Cardiac fibroblast (primary cell): Measurements from ENCODE around the gene DDRGK1.

ENCODE experiments used
- DNase-seq, 2 donors: peaks; one replicate each; pipeline versions ENCODE4 v3.0.0 to v3.0.0-alpha.2; 2010; ENCODE audit warnings: low read depth in 2 of 2
- H3K4me3 ChIP-seq, 2 donors: replicated peaks in 1 of 2; 1 replicate in 1 of 2; 2 replicates in 1 of 2; pipeline ENCODE4 v1.5.1; 2011; ENCODE audit warnings: low read depth in 2 of 2, low read length in 2 of 2, mild to moderate bottlenecking in 2 of 2, moderate library complexity in 1 of 2
- TF ChIP-seq, protein P1 (sequence below): IDR thresholded peaks from one replicate; pipeline ENCODE4 v1.5.1; 2011; ENCODE audit warnings: low read depth, mild to moderate bottlenecking, low read length, inconsistent platforms

The DDRGK1 gene

DNA sequence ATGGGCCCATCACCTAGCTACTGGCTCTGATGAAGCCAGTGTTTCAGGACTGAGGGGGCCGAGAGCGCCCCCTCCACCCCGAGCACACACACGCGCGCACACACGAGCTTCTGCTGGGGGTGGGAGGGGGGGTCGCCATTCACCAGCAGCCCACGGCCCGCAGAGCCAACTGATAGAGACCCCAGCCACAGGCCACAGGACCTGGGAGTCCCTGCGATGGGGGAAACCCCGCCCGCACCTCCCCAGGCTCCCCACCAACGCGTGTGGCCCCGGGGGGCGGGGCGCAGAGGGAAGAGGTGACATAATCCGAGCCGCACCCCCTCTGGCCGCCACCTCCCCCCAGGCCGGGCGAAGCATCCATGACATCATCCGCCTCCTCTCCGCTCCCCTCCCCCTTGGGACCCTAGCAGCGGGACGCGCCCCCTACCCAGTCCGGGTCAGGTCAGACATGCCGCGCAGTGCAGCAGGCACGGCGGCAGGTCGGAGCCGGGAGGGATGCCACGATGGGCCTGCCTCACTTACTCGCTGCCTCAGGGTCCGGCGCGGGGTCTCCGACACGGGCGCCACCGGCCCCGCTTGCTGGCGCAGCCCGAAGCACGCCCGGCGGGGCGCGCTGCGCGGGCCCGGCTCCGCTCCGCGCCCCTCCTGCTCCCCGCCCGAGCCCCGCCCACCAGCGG, 31.4 kb downstream of the DDRGK1 start, which contains the start of gene LZTS3:
Gene LZTS3 (minus strand): TSS at position 617 of the 677 bp plus-strand sequence. CDS start 6,386 bp downstream, outside the sequence.
- TF ChIP-seq, protein P1, sequence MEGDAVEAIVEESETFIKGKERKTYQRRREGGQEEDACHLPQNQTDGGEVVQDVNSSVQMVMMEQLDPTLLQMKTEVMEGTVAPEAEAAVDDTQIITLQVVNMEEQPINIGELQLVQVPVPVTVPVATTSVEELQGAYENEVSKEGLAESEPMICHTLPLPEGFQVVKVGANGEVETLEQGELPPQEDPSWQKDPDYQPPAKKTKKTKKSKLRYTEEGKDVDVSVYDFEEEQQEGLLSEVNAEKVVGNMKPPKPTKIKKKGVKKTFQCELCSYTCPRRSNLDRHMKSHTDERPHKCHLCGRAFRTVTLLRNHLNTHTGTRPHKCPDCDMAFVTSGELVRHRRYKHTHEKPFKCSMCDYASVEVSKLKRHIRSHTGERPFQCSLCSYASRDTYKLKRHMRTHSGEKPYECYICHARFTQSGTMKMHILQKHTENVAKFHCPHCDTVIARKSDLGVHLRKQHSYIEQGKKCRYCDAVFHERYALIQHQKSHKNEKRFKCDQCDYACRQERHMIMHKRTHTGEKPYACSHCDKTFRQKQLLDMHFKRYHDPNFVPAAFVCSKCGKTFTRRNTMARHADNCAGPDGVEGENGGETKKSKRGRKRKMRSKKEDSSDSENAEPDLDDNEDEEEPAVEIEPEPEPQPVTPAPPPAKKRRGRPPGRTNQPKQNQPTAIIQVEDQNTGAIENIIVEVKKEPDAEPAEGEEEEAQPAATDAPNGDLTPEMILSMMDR, result no peak
- peak within 1 kb of the TSS; percentile 90 to 94 for H3K4me3 ChIP-seq
- peak; percentile 44 to 58 for DNase-seq

DNA sequence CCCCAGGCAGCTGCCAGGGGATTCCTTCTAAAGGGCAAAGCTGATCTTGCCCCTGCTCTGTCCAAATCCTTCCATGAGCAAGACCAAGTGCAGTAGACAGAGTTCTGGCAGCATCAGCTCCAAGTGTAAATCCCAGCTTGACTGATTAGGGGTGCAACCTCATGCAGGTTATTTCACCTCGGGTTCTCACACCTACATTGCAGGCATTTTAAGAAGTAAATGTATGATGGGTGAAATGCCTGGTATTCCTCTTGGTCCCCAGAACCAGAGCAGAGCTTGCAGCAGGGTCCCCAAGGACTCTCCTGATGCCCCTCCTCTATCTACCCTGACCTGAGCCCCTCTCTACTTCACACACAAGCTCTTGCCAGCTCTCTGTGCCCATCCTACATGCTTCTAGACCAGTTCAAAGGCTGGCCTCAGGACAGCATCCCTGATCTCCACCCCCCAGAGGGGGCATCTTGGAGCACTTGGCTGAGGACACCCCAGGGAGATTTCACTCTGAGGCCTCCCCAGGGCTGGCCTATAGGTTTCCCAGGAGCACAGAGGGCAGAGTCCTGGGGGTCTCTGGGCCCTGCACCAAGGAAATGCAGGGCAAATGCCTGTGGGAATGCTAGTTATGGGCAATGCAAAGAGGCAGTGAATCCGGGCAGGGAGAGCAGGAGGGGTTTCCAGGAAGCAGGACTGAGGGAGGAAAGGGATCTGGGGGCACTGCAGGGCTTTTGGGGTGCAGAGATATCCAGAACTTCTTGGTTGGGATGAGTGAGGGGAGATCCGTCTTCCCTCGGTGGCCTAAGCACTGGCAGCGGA, 32.2 kb downstream of the DDRGK1 start:
- TF ChIP-seq, protein P1, result no peak

DNA sequence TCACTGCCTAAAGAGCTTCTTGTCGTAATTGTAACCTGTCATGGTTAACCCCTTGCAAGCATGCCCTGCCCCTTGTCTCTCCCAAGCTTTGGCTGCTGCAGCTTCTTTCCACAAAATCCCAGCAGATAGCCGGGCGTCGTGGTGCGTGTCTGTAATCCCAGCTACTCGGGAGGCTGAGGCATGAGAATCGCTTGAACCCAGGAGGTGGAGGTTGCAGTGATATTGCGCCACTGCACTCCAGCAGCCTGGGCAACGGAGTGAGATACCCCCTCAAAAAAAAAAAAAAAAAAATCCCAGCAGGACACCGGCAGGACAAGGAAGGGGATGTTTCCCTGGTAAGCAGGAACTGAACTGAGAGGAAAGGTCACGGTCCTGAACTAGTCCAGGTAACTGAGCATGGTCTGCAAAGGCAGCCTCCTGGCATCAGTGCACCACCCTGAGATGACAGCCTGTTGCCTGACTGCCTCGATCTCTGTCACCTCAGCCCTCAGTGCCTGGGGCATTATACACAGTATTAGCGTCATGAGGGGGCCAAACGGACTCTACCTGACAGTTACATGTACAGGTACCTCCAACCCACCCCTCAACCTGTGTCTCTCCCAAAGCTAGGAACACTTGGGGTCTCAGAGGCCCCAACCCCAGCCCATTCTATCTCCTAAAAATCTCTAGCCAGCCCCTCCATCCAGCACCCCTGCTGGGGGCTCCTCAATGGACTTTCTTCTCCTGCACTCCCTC, 32.9 kb downstream of the DDRGK1 start:
- H3K4me3 ChIP-seq, result no peak overlapping the region
- DNase-seq, result no peak
- TF ChIP-seq, protein P1, result no peak

More for the DNA sequence above, 32.2 kb downstream of the DDRGK1 start:
- DNase-seq, result no peak
- peak overlapping the region; percentile 87 to 94 for H3K4me3 ChIP-seq

DNA sequence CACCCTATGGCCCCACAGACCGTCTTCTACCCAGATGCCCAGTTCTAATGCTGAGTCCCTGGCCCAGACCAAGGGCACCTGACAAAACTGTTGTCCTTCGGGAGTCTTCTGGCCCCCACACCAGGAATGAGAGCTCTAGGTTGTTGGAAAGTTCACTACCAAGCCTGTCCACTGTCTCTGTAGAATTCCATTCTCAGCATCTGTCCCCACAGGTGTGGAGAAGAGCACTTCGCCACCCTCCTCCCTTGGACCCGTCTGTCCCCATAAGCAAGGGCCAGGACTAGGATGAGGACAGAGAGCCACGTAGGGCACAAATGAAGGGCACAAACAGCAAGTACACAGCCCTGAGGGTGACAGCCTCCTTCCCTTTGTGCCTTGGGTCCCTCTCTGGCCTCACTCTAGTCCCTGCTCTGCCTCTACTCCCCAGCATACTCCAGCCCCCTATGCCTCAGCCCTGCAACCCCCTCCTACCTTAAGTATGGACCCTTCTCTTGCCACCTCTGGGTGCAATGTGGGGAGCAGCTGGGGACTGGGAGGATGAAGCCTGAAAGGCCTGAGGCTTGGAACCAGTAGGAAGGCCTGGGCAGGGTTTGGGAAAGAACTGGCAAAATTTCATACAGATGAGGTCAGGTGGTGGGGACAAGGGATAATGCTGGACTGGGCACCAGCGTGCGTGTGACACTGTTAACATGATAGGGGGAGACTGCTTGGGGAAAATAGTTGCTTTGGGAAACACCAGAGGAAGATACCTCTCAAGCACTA, 35.5 kb downstream of the DDRGK1 start:
- H3K4me3 ChIP-seq, result no peak overlapping the region
- TF ChIP-seq, protein P1, result no peak
- no peak for DNase-seq

DNA sequence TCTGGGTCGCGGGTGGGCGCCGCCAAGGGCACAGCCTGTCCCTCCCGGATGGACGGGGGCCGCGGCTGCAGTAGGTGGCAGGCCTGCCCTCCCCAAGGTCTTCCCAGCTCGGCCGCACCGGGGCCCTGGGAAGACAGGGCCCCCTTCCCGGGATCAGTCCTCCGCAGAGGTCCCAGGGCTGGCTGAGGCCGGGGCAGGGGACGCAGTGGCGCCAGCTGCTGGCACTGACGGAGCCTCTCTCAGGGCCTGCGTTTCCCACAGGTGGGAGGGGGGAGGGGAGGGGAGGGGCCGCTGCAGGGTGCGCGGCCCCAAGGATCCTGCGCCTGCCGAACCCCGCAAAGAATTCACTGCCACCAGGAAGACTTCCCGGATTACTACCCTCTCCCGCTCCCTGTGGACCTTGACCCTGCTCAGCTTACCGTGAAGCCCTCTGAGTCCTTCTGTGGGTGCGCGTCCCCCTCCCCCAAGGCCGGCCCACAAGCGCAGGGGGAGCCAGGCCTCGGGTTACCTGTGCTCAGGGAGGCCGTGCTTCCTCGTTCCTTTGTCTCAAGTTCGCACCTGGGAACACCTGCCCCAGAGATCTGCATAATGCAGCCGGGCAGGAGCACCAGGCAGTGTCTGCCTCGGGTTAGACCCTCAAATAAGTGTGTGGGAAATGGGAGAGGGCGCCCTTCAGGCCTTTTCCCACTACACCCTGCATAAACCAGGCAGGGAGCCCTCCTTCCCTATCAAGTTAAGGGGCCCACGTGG, 36.2 kb downstream of the DDRGK1 start:
- TF ChIP-seq, protein P1, result no peak
- no peak overlapping the region for H3K4me3 ChIP-seq
- no peak for DNase-seq

DNA sequence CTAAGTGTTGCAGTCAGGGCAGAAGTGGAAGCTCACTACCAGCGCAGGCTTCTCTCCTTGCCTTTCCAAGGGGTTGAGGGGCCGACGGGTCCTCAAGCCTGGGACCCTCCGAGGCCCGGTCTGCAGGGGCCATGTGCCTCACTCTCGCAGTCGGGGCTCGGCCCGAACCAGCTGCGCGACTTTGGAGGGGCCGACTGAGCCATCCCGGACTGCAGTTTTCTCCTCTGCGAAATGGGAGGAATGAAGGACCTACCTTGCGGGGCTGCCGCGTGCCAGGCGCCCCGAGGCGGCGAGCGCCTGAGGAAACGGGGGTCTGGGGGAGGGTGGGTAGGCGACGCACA, 36.8 kb downstream of the DDRGK1 start:
- no peak overlapping the region for H3K4me3 ChIP-seq
- TF ChIP-seq, protein P1, result no peak

More for the DNA sequence above, 36.8 kb downstream of the DDRGK1 start:
- no peak for DNase-seq
